Activated CD4-positive, alpha-beta T cell treated with anti-CD3 and anti-CD28 coated beads, Interleukin-2, amount 10 ng/mL, durations not matched to agents 24 days and 14 days (primary cell): Measurements from ENCODE around the gene TEX55. TPM values are rescaled to one million over a fixed set of nuclear protein-coding genes. Genes with fewer than 3 reads are reported as not detected.
"Not testable (repeated sequence)": the region's sequence is repeated elsewhere in the genome, so short reads cannot be mapped to it uniquely, and the experiment has no call there.

Experiments used
- DNase-seq: peaks from one replicate; pipeline ENCODE4 v3.0.0; 2022
- H3K27ac Mint-ChIP-seq: one replicate; pipeline ENCODE4 v1.8.0; 2022; ENCODE audit warnings: mild to moderate bottlenecking, mixed read lengths
- H3K27me3 Mint-ChIP-seq: one replicate; pipeline ENCODE4 v1.8.0; 2022; ENCODE audit warnings: mixed read lengths
- H3K36me3 Mint-ChIP-seq: one replicate; pipeline ENCODE4 v1.8.0; 2022; ENCODE audit warnings: low read depth, mild to moderate bottlenecking, mixed read lengths
- H3K4me1 Mint-ChIP-seq: one replicate; pipeline ENCODE4 v1.8.0; 2021; ENCODE audit warnings: mixed read lengths
- H3K4me3 Mint-ChIP-seq: one replicate; pipeline ENCODE4 v1.8.0; 2022; ENCODE audit warnings: mild to moderate bottlenecking, moderate library complexity, mixed read lengths
- H3K9me3 Mint-ChIP-seq: one replicate; pipeline ENCODE4 v1.8.0; 2021; ENCODE audit warnings: mixed read lengths
- intact Hi-C: fragments of 100-400 bp; cut with micrococcal nuclease; formaldehyde crosslinking; loops from one replicate; pipeline ENCODE4 v1.15.1; 2023
- total RNA-seq: library from RNA; stranded (reverse); gene quantifications from 2 replicates; pipeline ENCODE4 v1.2.3, GENCODE V29; 2022

Gene TEX55
- total RNA-seq, 1 donor from 2014 or later, result not detected

DNA sequence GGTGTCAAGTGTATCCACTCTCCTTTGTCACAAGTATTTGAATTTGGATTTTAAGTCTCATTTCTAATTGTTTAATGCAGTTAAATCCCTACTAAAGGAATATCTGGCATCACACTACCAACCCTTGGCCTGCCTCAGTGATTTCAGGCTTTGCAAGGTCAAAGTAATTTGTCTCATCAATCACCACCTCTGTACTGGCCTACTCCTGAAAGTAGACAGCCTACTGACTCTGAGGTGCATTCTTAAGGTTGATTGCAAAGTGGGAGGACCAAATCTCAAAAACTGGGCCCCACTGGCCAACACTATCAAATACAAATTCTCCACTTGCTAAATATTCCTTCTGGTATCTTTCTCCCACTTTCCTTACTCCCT, 851 bp upstream of the TEX55 start:
- H3K4me1 Mint-ChIP-seq, result peaks cover 2% of the 10 kb centered on the region
- intact Hi-C loops, result loop anchor here (1.0 to 2.0 kb wide), 2 partner anchors 96 to 536 kb away; no protein-coding TSS in a partner anchor
- no peak overlapping the region for H3K4me3 Mint-ChIP-seq
- no peaks in the 10 kb centered on the region for H3K36me3 Mint-ChIP-seq
- DNase-seq, result no peak
- H3K27ac Mint-ChIP-seq, result no peak overlapping the region
- H3K9me3 Mint-ChIP-seq, result no peaks in the 10 kb centered on the region
- no peaks in the 10 kb centered on the region for H3K27me3 Mint-ChIP-seq

DNA sequence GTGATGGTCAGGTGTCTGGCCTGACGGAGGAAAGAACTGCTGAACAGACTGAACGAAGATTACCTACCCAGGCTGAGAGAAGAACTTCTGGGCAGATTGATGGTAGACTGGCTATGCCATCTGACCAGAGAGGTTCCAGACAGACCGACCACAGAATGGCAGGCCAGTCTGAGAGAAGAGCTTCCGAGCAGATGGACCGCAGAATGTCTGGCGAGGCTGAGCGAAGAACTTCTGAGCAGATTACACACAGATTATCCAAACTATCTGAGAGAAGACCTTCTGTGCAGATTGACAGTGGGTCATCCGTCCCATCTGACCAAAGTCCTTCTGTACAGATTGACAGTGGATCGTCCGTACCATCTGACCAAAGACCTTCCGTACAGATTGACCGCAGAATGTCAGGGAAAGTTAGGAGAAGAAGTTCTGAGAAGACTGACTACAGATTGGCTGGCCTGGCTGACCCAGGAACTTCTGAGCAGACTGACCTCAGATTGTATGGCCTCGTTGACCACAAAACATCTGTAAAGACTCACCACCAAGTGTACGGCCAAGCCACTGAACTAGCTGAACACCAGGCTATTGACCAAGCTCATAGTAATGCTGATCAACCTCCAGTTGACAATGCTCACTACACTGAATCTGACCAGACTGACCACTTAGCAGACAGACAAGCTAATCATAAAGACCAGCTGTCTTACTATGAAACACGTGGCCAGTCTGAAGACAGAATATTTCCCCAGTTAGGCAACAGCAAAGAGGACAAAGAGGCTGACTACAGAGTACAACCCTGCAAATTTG, 812 bp downstream of the TEX55 start:
- H3K27me3 Mint-ChIP-seq, result no peaks in the 10 kb centered on the region

GRCh38 chr3:119147494-119147893, 1.5 kb downstream of the TEX55 start:
- no peaks in the 10 kb centered on the region for H3K36me3 Mint-ChIP-seq
- H3K9me3 Mint-ChIP-seq, result no peaks in the 10 kb centered on the region
- DNase-seq, result no peak
- H3K27ac Mint-ChIP-seq, result no peak overlapping the region
- no peak overlapping the region for H3K4me3 Mint-ChIP-seq
- intact Hi-C loops, result no loop called here
- no peaks in the 10 kb centered on the region for H3K27me3 Mint-ChIP-seq
- peaks cover 2% of the 10 kb centered on the region for H3K4me1 Mint-ChIP-seq

More for the DNA sequence above, 812 bp downstream of the TEX55 start:
- Mint-ChIP-seq H3K9me3 (no peaks in the 10 kb centered on the region), H3K4me3 (no peak overlapping the region), H3K36me3 (no peaks in the 10 kb centered on the region), H3K4me1 (peaks cover 2% of the 10 kb centered on the region), H3K27ac (no peak overlapping the region)
- DNase-seq, result no peak
- intact Hi-C loops, result no loop called here

DNA sequence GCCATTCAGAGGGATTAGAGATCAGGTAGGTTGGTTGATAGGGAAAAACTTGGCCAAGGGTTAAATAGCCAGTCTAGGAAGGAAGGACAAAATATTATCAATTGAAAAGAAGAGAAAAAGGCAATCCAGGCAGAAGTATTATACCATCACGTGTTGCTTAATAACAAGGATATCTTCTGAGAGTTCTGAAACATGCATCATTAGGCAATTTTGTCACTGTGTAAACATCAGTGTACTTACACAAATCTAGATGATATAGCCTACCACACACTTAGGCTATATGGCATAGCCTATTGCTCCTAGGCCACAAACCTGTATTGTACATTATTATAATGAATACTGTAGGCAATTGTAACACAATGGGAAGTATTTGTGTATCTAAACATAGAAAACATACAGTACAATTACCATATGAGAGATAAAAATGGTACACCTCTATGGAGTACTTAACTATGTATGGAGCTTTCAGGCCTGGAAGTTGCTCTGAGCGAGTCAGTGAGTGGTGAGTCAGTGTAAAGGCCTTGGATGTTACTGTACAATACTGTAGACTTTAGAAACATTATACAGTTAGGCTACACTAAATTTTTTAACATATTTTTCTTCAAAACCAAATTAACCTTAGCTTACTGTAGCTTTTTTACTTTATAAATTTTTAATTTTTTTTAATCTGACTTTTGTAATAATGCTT, 2.7 kb downstream of the TEX55 start:
- DNase-seq, result no peak
- Mint-ChIP-seq H3K9me3 (peaks cover 3% of the 10 kb centered on the region), H3K4me3 (no peak overlapping the region), H3K27me3 (no peaks in the 10 kb centered on the region), H3K4me1 (peaks cover 2% of the 10 kb centered on the region), H3K27ac (no peak overlapping the region), H3K36me3 (no peaks in the 10 kb centered on the region)
- intact Hi-C loops, result no loop called here

- no peak overlapping the region for H3K27ac Mint-ChIP-seq
- H3K4me3 Mint-ChIP-seq, result no peak overlapping the region
- H3K27me3 Mint-ChIP-seq, result peaks cover 2% of the 10 kb centered on the region
- peaks cover 10% of the 10 kb centered on the region for H3K9me3 Mint-ChIP-seq
- no peaks in the 10 kb centered on the region for H3K36me3 Mint-ChIP-seq
- intact Hi-C loops, result no loop called here
- no peak for DNase-seq
- H3K4me1 Mint-ChIP-seq, result peaks cover 2% of the 10 kb centered on the region
Observed at GRCh38 chr3:119149484-119149883, 3.5 kb downstream of the TEX55 start.

DNA sequence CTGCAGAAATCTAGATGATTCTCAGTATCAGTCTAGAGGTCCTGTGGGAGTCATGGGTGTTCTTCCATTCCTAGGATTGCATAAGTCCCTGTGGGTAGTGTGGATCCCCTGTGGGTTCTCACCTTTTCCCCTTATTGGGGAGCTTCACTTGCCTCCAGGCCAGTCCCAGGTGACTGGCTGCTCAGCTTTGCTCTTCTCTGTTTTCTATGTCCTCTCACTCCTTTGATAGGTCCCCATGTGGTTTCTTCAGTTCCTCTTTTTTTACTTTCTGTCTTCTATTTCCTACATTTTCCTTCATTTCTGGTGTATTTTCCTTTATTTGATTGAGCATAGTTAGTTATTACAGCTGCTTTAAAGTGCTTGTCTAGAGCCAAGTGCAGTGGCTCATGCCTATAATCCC, 10.9 kb downstream of the TEX55 start:
- Mint-ChIP-seq H3K27ac (no peak overlapping the region), H3K36me3 (no peaks in the 10 kb centered on the region), H3K9me3 (peaks cover 23% of the 10 kb centered on the region), H3K27me3 (peaks cover 2% of the 10 kb centered on the region), H3K4me3 (no peak overlapping the region), H3K4me1 (no peaks in the 10 kb centered on the region)
- intact Hi-C loops, result no loop called here
- DNase-seq, result no peak

DNA sequence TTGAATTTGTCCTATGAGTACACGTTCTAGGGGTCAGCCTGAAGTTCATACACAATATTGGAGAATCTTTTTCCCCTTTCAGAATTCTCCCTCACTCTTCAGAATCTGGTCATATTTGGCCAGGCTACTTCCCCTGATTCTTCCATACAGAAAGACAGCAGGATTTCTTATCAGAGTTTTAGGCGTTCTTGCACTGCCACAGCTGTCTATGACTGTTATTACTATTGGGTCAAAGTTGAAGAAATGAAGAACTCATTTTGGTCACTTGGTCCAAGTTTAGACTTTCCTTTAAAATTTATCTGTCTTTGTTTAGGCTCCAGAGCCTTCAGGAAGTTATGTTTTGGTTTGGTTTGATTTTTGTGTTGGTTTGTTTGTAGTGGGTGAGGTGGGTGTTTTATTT, 12.0 kb downstream of the TEX55 start:
- H3K36me3 Mint-ChIP-seq, result no peaks in the 10 kb centered on the region
- no peak overlapping the region for H3K27ac Mint-ChIP-seq
- no peak for DNase-seq
- peaks cover 2% of the 10 kb centered on the region for H3K27me3 Mint-ChIP-seq
- no peaks in the 10 kb centered on the region for H3K4me1 Mint-ChIP-seq
- H3K4me3 Mint-ChIP-seq, result no peak overlapping the region
- H3K9me3 Mint-ChIP-seq, result peaks cover 23% of the 10 kb centered on the region
- intact Hi-C loops, result no loop called here

GRCh38 chr3:119160361-119160760, 14.4 kb downstream of the TEX55 start:
- DNase-seq, result no peak
- Mint-ChIP-seq H3K27me3 (no peaks in the 10 kb centered on the region), H3K9me3 (peaks cover 7% of the 10 kb centered on the region), H3K4me3 (no peak overlapping the region), H3K27ac (no peak overlapping the region), H3K36me3 (no peaks in the 10 kb centered on the region), H3K4me1 (no peaks in the 10 kb centered on the region)
- intact Hi-C loops, result no loop called here

GRCh38 chr3:119160815-119161214, 14.8 kb downstream of the TEX55 start:
- no peak overlapping the region for H3K27ac Mint-ChIP-seq
- peaks cover 6% of the 10 kb centered on the region for H3K9me3 Mint-ChIP-seq
- no peak overlapping the region for H3K4me3 Mint-ChIP-seq
- H3K36me3 Mint-ChIP-seq, result no peaks in the 10 kb centered on the region
- DNase-seq, result no peak
- intact Hi-C loops, result no loop called here
- no peaks in the 10 kb centered on the region for H3K27me3 Mint-ChIP-seq
- H3K4me1 Mint-ChIP-seq, result no peaks in the 10 kb centered on the region

DNA sequence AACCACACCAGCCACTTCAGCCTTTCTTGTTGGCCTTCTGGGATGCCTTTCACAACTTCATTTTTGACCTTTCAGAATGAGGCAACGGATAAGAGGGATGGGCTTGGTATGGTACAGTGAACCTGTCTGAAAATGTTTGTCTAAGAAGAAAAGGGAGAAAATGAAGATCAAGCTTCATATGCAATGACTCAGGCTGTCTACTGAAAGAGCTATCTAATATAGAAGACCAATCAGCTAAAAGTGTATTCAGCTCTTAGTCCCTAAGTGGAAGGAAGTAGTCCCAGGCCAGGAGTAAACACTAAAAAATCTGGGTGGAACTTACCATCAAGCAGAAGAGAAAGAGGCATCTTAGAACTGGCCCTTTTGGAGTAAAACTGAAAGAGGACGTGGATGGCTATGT, 15.3 kb downstream of the TEX55 start:
- Mint-ChIP-seq H3K9me3 (peaks cover 4% of the 10 kb centered on the region), H3K27ac (no peak overlapping the region), H3K27me3 (no peaks in the 10 kb centered on the region), H3K4me1 (no peaks in the 10 kb centered on the region), H3K4me3 (no peak overlapping the region), H3K36me3 (no peaks in the 10 kb centered on the region)
- DNase-seq, result no peak
- intact Hi-C loops, result no loop called here

GRCh38 chr3:119164745-119165144, 18.8 kb downstream of the TEX55 start:
- H3K27ac Mint-ChIP-seq, intact Hi-C loops, H3K36me3 Mint-ChIP-seq, H3K9me3 Mint-ChIP-seq, H3K4me3 Mint-ChIP-seq, DNase-seq, H3K27me3 Mint-ChIP-seq, H3K4me1 Mint-ChIP-seq: not testable (repeated sequence)

DNA sequence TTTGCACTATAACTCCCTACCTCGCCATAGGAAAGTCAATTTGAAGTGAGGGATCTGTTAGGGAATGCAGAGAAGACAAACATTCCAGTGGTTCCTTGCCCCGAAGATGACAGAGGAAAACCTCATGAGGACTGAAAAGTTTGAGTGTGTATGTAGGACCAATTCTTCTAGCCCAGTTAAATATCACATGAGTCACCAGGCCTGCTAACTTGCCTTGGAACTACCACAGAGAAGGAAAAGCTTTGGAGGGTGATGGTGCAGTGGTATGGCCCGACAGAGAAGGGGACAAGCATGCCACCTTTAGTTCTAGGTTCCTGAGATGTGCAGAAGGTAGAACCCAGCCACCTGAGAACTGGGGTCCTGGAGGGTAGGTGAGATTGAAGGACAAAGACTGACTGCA, 24.9 kb downstream of the TEX55 start:
- intact Hi-C loops, result no loop called here
- Mint-ChIP-seq H3K9me3 (peaks cover under 1% of the 10 kb centered on the region), H3K4me1 (no peaks in the 10 kb centered on the region), H3K27me3 (peaks cover 8% of the 10 kb centered on the region), H3K36me3 (no peaks in the 10 kb centered on the region), H3K4me3 (no peak overlapping the region), H3K27ac (no peak overlapping the region)
- DNase-seq, result no peak

DNA sequence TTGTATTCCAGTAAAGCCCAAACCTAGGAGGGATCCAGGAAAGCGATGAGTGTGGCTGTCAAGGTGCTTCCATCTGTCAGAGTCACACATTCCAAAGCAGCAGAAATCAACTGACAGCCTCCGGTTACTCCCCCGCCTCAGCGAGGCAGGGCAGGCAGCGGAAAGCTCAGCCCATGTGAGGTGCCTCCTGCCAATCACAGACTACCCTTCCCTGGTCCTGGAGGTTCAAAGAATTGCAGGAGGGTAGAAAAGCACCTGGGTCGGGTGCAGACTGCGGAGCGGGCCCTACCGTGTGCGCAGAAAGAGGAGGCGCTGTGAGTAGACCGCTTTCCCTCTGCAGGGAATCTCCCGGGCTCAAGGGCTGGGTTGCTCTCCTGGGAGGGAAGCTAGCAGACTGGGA, 27.4 kb downstream of the TEX55 start, which contains the start of gene UPK1B:
Gene UPK1B (plus strand): TSS at position 274 of the 400 bp plus-strand sequence. CDS start 13,144 bp downstream, outside the sequence.
- no peaks in the 10 kb centered on the region for H3K4me1 Mint-ChIP-seq
- H3K4me3 Mint-ChIP-seq, result no peak within 1 kb of the TSS
- H3K36me3 Mint-ChIP-seq, result no peaks in the 10 kb centered on the region
- no peak within 1 kb of the TSS for H3K27ac Mint-ChIP-seq
- intact Hi-C loops, result no loop called here
- H3K9me3 Mint-ChIP-seq, result peaks cover 3% of the 10 kb centered on the region
- no peak for DNase-seq
- H3K27me3 Mint-ChIP-seq, result peaks cover 12% of the 10 kb centered on the region

- no peak for DNase-seq
- intact Hi-C loops, result no loop called here
Observed at GRCh38 chr3:119175872-119176756, 30.1 kb downstream of the TEX55 start.

More at GRCh38 chr3:119175872-119176756, 30.1 kb downstream of the TEX55 start:
- Mint-ChIP-seq H3K27ac (no peak overlapping the region), H3K4me1 (no peaks in the 10 kb centered on the region), H3K36me3 (no peaks in the 10 kb centered on the region), H3K9me3 (peaks cover 3% of the 10 kb centered on the region), H3K4me3 (no peak overlapping the region), H3K27me3 (peaks cover 12% of the 10 kb centered on the region)
